ENCODE measurements around the gene COMMD4.

DNA sequence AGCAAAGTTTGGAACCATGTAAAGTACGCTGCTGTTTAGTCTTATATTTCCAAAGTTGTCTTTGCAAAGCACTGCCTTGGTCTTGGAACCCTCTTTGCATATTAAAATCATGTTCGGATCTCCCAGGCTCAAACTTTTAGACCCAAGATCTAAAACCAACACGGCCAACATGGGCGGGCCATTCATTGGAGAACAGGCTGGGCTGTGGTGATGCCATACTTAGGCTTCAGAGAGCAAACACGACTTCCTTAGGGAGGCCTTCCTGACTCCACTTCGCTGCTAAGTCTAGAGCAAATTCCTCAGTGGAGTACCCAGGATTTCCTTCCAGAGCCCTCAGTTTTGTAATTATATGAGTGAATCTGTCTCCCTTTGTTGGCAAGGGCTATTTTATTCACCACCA is 29.0 kb downstream of the COMMD4 start:
- TF ChIP-seq, protein P1, sequence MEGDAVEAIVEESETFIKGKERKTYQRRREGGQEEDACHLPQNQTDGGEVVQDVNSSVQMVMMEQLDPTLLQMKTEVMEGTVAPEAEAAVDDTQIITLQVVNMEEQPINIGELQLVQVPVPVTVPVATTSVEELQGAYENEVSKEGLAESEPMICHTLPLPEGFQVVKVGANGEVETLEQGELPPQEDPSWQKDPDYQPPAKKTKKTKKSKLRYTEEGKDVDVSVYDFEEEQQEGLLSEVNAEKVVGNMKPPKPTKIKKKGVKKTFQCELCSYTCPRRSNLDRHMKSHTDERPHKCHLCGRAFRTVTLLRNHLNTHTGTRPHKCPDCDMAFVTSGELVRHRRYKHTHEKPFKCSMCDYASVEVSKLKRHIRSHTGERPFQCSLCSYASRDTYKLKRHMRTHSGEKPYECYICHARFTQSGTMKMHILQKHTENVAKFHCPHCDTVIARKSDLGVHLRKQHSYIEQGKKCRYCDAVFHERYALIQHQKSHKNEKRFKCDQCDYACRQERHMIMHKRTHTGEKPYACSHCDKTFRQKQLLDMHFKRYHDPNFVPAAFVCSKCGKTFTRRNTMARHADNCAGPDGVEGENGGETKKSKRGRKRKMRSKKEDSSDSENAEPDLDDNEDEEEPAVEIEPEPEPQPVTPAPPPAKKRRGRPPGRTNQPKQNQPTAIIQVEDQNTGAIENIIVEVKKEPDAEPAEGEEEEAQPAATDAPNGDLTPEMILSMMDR (IDR thresholded peaks at IDR 0.05): no peak
- TF ChIP-seq POLR2A (IDR thresholded peaks at IDR 0.05) (no peak), POLR2AphosphoS5 (IDR thresholded peaks at IDR 0.05) (no peak)
